NK-92 treated with Interleukin-12 subunit alpha and Interleukin-12 subunit beta, amount 100 ng/mL, for 24 hours (cell line): ENCODE measurements around the gene DAZAP1.

ENCODE experiments used
- DNase-seq: peaks from one replicate; lab custom pipeline; 2025; lab: John Stamatoyannopoulos, UW

The DAZAP1 gene

GRCh38 chr19:1445185-1445931 lies 38.0 kb downstream of the DAZAP1 start:
- peak; percentile 57 for DNase-seq

DNA sequence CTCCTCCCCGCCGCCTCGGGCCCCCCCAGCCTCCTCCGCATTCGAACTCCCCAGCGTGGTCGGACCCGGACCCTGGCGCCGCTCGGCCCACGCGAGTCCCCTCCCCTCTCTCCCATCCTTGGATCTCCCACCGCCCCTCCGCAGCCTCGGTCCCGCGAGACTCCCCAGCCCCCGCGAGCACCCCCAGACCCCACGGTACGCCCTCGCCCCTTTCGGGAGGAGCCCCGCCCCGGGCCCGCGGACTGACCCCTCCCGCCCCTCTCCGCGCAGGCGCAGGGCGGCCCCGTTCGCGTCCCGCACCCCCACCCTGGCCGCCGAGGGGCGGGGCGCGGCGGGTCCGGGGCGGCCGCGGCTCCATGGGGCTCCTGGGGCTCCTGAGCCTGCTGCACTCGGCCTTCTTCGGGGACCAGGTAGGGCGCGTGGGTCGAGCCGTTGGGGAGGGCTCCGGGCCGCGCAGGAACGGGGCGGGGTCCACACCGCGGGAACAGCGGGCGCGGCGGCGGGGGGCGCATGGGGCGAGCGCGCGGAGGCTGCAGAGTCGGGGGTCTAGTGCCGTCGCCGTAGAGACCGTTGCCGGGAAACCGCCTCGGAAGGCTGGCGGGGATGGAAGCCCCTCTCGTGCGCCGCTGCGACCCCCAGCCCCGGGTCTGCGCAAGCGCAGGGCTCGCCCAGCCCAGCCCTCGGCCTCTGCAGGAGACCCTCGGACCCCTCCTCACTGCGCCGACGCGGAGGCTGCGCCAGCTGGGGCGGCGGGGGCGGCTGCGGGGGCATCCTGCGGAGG lies 38.7 kb downstream of the DAZAP1 start:
- no peak for DNase-seq

DNA sequence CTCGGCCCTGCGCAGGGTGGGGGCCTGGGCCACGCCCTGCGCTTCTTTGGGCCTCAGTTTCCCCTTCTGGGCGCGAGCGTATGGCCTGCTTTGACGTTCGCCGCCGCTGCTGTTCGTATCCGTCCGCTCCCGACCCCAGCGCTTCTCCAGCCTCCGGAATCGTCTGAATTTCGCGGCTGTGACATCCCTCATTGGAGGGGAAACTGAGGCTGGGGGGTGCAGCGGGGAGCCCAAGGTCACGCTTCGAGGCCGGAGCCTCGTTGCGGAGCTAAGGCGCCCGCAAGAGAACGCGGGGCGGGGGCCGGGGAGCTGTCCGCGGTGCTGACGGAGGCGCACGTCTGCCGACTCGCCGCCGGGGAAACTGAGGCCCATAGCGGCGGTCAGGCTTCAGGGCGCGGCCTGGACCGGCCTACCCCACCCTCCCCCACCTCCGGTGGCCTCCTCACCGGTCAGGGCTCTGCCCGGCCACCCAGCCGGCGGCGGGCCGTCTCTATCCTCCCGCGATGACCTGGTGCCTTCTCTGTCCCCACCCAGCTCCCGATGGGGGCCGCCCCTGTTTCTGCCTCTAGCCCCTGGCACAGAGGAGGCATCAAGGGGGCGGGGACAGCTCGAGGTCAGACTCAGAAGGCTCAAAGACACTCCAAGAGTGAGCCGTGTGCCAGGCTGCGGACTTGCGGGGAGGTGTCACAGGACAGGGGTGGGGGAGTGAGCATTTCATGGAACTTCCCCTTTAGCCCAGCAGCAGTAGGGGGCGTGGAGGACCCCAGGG lies 39.5 kb downstream of the DAZAP1 start:
- no peak for DNase-seq

- no peak for DNase-seq
Measured at GRCh38 chr19:1447504-1447903, 40.1 kb downstream of the DAZAP1 start.

GRCh38 chr19:1447944-1448343 lies 40.6 kb downstream of the DAZAP1 start:
- no peak for DNase-seq

- no peak for DNase-seq
Measured at GRCh38 chr19:1449467-1450442, 42.4 kb downstream of the DAZAP1 start, which contains the start of gene APC2. Gene APC2, plus strand, starts transcription at chr19:1450121. Its CDS starts 2,881 bp downstream, at chr19:1453002.

DNA sequence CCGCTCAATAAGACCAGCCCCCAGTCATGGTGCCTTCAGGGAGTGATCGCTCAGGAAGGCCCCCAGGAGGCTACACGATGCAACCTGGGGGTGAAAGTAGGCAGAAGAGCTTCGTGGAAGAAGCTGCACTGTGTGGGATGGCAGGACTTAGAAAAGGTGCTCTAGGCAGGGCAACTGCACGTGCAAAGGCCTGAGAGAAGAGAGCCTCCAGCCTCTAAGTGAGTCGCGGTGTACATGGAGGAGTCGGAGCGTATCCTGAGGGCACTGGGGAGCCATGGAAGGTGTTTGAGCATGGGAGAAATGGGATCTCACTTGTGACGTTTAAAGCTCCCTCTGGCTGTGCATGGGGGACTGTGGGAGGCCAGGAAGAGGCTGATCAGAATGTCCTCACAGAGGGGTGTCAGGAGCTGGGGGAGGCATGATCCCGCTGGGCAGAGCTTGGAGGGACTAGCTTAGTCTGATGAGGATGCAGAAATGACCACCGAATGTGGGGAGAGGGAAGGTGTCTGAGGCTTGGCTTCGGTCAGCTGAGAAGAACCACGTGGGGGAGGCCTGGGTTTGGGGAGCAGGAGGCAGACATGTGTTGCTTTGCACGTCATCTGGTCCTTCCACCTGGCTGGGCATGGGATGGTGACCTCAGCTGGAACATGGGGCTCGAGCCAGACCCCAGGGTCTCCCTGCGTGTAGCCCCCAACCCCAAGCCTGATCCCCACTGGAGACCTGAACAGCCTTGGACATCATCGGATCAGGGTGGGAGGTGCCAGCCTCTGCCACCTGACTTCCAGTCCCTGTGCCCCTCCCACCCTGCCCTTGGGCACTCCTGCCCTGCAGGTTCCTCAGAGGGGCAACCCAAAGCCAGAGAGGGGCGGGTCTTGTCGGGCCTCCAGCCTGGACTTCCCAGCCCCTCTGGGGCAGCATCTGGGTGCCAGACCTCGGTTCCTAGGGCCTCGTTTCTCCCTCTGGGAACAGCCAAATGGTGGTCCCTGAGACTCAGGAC lies 43.6 kb downstream of the DAZAP1 start:
- DNase-seq, result no peak

DNA sequence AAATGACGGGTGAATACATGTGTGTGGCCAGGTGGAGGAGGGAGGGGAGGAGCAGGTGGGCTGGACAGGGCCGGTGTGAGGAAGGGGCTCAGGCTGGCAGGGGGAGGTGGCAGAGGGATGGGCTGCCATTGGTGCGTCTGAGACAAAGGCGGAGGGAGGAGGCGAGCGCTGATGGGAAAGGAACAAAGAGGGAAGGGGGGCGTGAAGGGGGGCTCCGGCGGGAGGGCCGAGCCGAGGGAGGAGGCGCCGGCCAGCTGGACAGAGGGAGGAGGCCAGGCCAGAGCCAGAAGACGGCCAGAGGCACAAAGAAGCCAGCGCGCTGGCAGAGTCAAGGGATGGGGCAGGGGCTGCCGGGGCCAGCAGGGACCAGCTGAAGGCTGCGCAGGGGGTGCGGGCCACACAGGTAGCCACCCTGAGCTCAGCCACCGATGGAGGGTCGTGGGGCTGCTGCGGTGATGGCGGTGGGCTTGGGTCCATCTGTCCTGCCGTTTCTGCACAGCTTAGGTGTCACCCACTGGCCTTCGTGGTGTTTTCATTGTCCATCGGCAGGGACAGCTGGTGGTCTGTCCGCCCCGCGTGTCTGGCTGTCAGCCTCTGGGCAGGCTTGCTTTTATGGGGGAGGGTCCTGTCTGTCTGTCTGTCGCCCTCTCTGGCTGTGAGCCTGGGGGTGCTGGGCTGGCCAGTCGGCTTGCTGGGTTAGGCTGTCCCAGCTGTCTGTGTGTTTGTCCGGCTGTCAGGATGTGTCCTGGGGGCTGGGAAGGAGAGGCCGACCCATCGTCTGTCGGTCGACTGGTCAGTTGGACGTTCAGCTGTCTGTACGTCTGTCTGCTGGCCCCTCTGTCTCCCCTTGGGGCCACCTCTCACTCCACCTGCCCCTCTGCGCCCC lies 44.8 kb downstream of the DAZAP1 start:
- no peak for DNase-seq

GRCh38 chr19:1452802-1453524 lies 45.6 kb downstream of the DAZAP1 start:
- no peak for DNase-seq

GRCh38 chr19:1453525-1454364 lies 46.4 kb downstream of the DAZAP1 start:
- no peak for DNase-seq

DNA sequence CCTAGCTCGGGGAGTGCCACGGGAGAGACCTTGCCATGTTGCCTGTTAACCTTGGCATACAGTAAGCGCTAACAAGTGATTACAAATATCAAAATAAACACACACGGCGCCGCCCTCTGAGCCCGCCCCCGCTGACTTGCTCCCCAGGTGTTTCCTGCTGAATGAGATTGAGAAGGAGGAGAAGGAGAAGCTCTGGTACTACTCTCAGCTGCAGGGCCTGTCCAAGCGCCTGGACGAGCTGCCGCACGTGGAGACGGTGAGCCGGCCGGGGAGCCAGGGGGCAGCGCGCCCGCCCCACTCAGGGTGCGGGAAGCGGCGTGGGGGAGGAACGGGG lies 47.6 kb downstream of the DAZAP1 start:
- no peak for DNase-seq

DNA sequence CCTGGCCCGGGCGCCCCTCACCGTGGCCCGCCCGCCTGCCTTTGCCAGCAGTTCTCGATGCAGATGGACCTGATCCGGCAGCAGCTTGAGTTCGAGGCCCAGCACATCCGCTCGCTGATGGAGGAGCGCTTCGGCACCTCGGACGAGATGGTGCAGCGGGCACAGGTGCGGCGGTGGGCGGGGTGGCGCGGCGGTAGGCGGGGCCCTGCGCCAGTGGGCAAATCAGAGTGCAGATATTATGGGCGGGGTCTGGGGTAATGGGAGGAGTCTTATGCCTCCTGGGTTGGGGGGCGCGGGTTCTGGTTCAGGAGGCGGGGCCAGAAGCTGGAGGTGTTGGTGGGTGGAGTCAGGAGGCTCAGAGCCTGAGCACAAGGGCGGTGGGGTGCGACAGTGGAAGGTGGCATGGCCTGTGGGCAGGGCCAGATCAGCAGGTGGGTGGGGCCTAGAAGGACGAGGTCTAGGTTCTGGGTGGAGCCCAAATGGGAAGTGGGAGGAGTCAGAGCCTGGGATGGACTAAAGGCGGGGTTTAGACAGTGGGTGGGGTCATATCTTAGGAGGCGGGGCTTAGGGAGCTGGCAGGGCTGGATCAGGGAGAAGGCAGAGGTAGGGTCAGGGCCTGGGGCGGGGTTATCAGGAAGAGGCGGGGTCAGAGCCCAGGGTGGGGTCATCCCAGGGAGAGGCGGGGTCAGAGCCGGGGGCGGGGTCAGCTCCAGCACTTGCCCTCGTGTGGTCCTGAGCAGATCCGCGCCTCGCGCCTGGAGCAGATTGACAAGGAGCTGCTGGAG lies 48.1 kb downstream of the DAZAP1 start:
- no peak for DNase-seq

GRCh38 chr19:1456121-1456900 lies 48.9 kb downstream of the DAZAP1 start:
- DNase-seq, result no peak

- no peak for DNase-seq
Measured at GRCh38 chr19:1457031-1457739, 49.8 kb downstream of the DAZAP1 start.

DNA sequence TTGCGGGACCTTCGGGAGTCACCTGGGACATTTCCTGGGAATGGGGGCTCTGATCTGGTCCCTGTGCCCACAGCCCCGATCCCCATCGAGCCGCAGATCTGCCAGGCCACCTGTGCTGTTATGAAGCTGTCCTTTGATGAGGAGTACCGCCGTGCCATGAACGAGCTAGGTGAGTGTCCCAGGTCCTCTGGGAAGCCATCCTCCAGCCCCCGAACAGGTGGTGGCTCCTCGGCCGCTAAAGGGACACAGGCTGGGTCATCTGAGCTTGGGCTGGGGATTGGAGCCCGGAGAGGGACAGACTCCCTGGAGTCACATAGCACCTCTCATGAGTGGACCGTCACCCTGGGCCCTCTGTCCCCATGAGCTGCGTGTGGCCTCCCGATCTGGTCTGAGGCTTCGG lies 50.5 kb downstream of the DAZAP1 start:
- DNase-seq, result no peak
